OCI-LY1 (cell line): Measurements from ENCODE around the gene DNAJB8.

Source experiments
- H2AFZ ChIP-seq: fragments of 200-600 bp; sonication (generic), shearing (Covaris generic); 2 replicates; pipeline ENCODE4 v1.6.0; 2014; ENCODE audit warnings: antibody characterized with exemption, mild to moderate bottlenecking, low read length
- H3F3A ChIP-seq: fragments of 200-600 bp; sonication (generic), shearing (Covaris generic); 2 replicates; pipeline ENCODE4 v1.6.0; 2014; ENCODE audit warnings: mild to moderate bottlenecking, antibody characterized with exemption, low read length, moderate library complexity; ENCODE audit not compliant: insufficient read depth
- H3K27ac ChIP-seq: fragments of 200-600 bp; sonication (generic); 2 replicates; pipeline ENCODE4 v1.5.1; 2014; ENCODE audit warnings: low read length, mixed run types, mild to moderate bottlenecking, low read depth; ENCODE audit not compliant: poor library complexity, severe bottlenecking
- H3K27me3 ChIP-seq: fragments of 200-600 bp; sonication (generic); 2 replicates; pipeline ENCODE4 v1.6.0; 2014; ENCODE audit warnings: antibody characterized with exemption, mild to moderate bottlenecking, low read length, moderate library complexity; ENCODE audit not compliant: insufficient read depth
- H3K36me3 ChIP-seq: fragments of 200-600 bp; sonication (generic); 2 replicates; pipeline ENCODE4 v1.6.1; 2014; ENCODE audit warnings: mild to moderate bottlenecking, antibody characterized with exemption, low read length, moderate library complexity, mixed read lengths; ENCODE audit not compliant: insufficient read depth
- H3K4me1 ChIP-seq: fragments of 200-600 bp; sonication (generic); 2 replicates; pipeline ENCODE4 v1.5.1; 2014; ENCODE audit warnings: mild to moderate bottlenecking, low read length, moderate library complexity; ENCODE audit not compliant: insufficient read depth, severe bottlenecking
- H3K4me2 ChIP-seq: fragments of 200-600 bp; sonication (generic), shearing (Covaris generic); 2 replicates; pipeline ENCODE4 v1.6.1; 2014; ENCODE audit warnings: low read length
- H3K4me3 ChIP-seq: fragments of 200-600 bp; sonication (generic); 2 replicates; pipeline ENCODE4 v1.5.1; 2014; ENCODE audit warnings: low read length, low read depth, mild to moderate bottlenecking, mixed read lengths; ENCODE audit not compliant: poor library complexity, severe bottlenecking
- H3K79me2 ChIP-seq: fragments of 200-600 bp; shearing (Covaris generic); 2 replicates; pipeline ENCODE4 v1.6.1; 2016; ENCODE audit warnings: mixed run types, low read length, mixed read lengths; ENCODE audit not compliant: insufficient read depth
- H3K9ac ChIP-seq: fragments of 200-600 bp; sonication (generic), shearing (Covaris generic); 2 replicates; pipeline ENCODE4 v1.6.1; 2014; ENCODE audit warnings: mild to moderate bottlenecking, low read length, mixed read lengths
- H3K9me2 ChIP-seq: fragments of 200-600 bp; sonication (generic), shearing (Covaris generic); 2 replicates; pipeline ENCODE4 v1.6.1; 2014; ENCODE audit warnings: low read depth, mild to moderate bottlenecking, low read length, mixed read lengths
- H3K9me3 ChIP-seq: fragments of 200-600 bp; shearing (Covaris generic); 2 replicates; pipeline ENCODE4 v1.6.1; 2014; ENCODE audit warnings: low read length, mixed read lengths
- H4K20me1 ChIP-seq: fragments of 200-600 bp; sonication (generic), shearing (Covaris generic); 2 replicates; pipeline ENCODE4 v1.6.0; 2016; ENCODE audit warnings: mild to moderate bottlenecking, low read length; ENCODE audit not compliant: insufficient read depth
- EZH2 ChIP-seq: fragments of 200-600 bp; sonication (generic), shearing (Covaris generic); IDR thresholded peaks from 2 replicates; pipeline ENCODE4 v1.8.0; 2017; ENCODE audit warnings: borderline replicate concordance, mixed run types, mild to moderate bottlenecking, antibody characterized with exemption, low read length, moderate library complexity, mixed read lengths
- TF ChIP-seq, protein P1 (sequence below): fragments of 200-600 bp; sonication (generic), shearing (Covaris generic); IDR thresholded peaks from 2 replicates; pipeline ENCODE4 v1.5.1; 2017; ENCODE audit warnings: mild to moderate bottlenecking, antibody characterized with exemption, low read length, moderate library complexity, mixed read lengths

DNAJB8 gene

DNA sequence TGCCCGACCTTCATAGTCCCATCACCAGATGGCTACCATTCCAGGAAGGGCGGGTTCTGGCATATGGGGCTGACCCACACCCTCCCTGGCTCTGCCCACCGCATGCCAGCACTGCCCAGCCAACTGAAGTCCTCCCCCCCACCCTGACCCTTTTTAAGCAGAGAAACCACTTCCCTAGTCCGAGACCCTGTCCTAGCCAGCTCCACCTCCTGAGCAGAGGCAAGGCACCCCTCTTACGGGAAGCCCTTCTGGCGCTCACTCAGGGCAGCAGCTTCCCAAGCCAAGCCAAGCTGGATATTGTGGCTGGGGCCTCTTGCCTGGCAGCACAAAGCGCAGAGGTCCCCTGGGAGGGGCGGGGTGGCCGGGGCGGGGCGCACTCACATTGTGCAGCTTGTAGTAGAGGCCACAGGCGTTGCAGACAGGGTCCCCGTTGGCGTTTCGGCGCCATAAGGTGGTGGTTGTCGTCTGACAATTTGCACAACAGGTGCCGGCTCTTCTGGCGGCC, 14.8 kb upstream of the DNAJB8 start:
- Histone ChIP-seq H3K79me2 (no peaks in the 10 kb centered on the region), H3K27ac (no peak overlapping the region), H3K4me3 (no peak overlapping the region), H3K9me3 (no peaks in the 10 kb centered on the region), H3F3A (no peaks in the 10 kb centered on the region), H3K9ac (no peak overlapping the region), H3K36me3 (no peaks in the 10 kb centered on the region), H3K9me2 (no peaks in the 10 kb centered on the region), H4K20me1 (no peaks in the 10 kb centered on the region), H2AFZ (no peak overlapping the region), H3K4me1 (no peaks in the 10 kb centered on the region), H3K4me2 (no peak overlapping the region), H3K27me3 (peaks cover 4% of the 10 kb centered on the region; the same call in 1 of the 2 replicates)
- TF ChIP-seq EZH2, result no peak
- TF ChIP-seq, protein P1, sequence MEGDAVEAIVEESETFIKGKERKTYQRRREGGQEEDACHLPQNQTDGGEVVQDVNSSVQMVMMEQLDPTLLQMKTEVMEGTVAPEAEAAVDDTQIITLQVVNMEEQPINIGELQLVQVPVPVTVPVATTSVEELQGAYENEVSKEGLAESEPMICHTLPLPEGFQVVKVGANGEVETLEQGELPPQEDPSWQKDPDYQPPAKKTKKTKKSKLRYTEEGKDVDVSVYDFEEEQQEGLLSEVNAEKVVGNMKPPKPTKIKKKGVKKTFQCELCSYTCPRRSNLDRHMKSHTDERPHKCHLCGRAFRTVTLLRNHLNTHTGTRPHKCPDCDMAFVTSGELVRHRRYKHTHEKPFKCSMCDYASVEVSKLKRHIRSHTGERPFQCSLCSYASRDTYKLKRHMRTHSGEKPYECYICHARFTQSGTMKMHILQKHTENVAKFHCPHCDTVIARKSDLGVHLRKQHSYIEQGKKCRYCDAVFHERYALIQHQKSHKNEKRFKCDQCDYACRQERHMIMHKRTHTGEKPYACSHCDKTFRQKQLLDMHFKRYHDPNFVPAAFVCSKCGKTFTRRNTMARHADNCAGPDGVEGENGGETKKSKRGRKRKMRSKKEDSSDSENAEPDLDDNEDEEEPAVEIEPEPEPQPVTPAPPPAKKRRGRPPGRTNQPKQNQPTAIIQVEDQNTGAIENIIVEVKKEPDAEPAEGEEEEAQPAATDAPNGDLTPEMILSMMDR, result no peak

DNA sequence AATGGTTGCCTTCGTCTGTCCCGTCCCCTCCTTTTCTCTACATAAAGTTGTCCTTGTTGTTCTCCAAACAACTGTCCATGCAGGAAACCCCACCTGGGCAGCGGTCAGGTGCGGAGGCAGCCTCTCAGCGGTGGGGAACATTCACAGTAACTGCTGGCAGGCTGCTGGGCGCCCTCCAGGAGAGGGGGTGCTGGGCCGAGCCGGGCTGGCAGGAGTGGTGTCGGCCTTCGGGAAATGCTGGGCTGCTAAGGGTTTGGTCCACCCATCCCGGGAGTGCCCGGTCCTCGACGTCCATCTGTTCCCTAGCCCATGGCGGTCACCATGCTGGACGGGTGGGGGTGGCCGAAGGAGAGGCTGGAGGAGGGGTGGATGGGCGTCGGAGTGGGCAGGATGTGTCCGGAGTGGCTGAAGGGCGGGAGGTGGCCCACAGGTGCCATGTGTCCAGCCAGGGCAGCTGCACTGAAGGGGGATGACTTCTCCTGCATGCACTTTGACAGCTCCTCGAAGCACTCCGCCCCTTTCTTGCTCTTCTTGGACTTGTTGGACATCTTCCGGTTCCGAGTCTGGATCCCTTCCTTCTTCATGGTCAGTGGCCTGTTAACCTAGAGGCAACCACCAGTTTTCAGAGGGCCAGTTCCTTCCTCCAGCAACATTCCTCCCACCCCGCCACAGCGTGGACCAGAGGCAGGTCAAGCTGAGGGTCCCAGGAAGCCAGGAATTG, 14.2 kb upstream of the DNAJB8 start:
- Histone ChIP-seq H3K4me2 (no peak overlapping the region), H3K4me3 (no peak overlapping the region), H3K36me3 (no peaks in the 10 kb centered on the region), H3K27me3 (peaks cover 4% of the 10 kb centered on the region; the same call in 1 of the 2 replicates), H3K9me2 (no peaks in the 10 kb centered on the region), H2AFZ (no peak overlapping the region), H3K9ac (no peak overlapping the region), H3K27ac (no peak overlapping the region), H3K4me1 (no peaks in the 10 kb centered on the region), H3K79me2 (no peaks in the 10 kb centered on the region), H3K9me3 (no peaks in the 10 kb centered on the region), H4K20me1 (no peaks in the 10 kb centered on the region), H3F3A (no peaks in the 10 kb centered on the region)
- TF ChIP-seq EZH2, result no peak
- TF ChIP-seq, protein P1, result no peak

DNA sequence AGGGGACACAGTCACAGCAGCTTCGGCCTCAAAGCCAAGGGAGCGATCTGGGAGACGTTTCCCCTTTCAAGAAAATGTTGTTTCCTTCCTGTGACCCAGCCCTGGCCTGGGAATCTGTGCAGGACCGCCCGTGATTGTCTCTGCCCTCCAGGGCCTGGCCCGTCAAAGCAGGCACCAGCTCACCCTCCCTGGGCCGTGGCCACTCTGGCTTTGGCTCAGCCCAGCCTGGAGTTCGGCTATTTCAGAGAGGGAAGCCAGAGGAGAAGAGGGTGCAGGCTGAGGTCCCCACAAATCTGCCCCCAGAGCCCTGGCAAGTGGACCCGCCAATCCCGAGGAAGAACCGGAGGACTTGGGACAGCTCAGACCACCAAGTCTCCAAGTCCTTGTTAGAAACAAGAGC, 13.6 kb upstream of the DNAJB8 start:
- H3K27ac ChIP-seq, result no peak overlapping the region
- no peaks in the 10 kb centered on the region for H3K79me2 ChIP-seq
- H3K4me2 ChIP-seq, result no peak overlapping the region
- no peak overlapping the region for H3K4me3 ChIP-seq
- H3K9me3 ChIP-seq, result no peaks in the 10 kb centered on the region
- no peaks in the 10 kb centered on the region for H4K20me1 ChIP-seq
- no peak for TF ChIP-seq EZH2
- TF ChIP-seq, protein P1, result no peak
- H3K4me1 ChIP-seq, result no peaks in the 10 kb centered on the region
- H3K9ac ChIP-seq, result no peak overlapping the region
- no peak overlapping the region for H2AFZ ChIP-seq
- H3K9me2 ChIP-seq, result no peaks in the 10 kb centered on the region
- no peaks in the 10 kb centered on the region for H3K36me3 ChIP-seq
- H3F3A ChIP-seq, result no peaks in the 10 kb centered on the region
- peaks cover 9% of the 10 kb centered on the region; the same call in 1 of the 2 replicates for H3K27me3 ChIP-seq
